PC-3 (cell line): ENCODE measurements around the gene SLC25A21. TPM values are rescaled to one million over a fixed set of nuclear protein-coding genes. Genes with fewer than 3 reads are reported as not detected.

Source experiments
- ATAC-seq: fragments of 200-7000 bp; cut with Tn5 transposase; 2 replicates; pipeline ENCODE4 v1.9.1; 2020; ENCODE audit warnings: mild to moderate bottlenecking, moderate library complexity
- BruUV-seq: library from RNA; stranded (reverse); fragments of 400-500 nt; replicated peaks from 2 replicates; lab custom pipeline; 2021; lab: Mats Ljungman, UMichigan
- CTCF ChIA-PET: fragments of 300-600 bp; sonication (Branson Sonifier 250); formaldehyde crosslinking; loops from one replicate; lab custom pipeline; 2022; ENCODE audit warnings: antibody characterized with exemption; lab: Charles Lee
- POLR2A ChIA-PET: fragments of 300-600 bp; sonication (Branson Sonifier 250); formaldehyde crosslinking; loops from one replicate; lab custom pipeline; 2022; ENCODE audit warnings: antibody characterized with exemption; ENCODE audit not compliant: unreplicated experiment; lab: Charles Lee
- DNase-seq: peaks from one replicate; pipeline ENCODE4 v3.0.0-alpha.2; 2015
- H2AFZ ChIP-seq: fragments of 300-600 bp; sonication (generic); 2 replicates; pipeline ENCODE4 v1.6.0; 2016; ENCODE audit warnings: antibody characterized with exemption, low read length
- H3F3A ChIP-seq: fragments of 300-600 bp; sonication (generic); one replicate; pipeline ENCODE4 v1.6.0; 2017; ENCODE audit warnings: antibody characterized with exemption, low read length, control low read depth, mild to moderate bottlenecking; ENCODE audit not compliant: unreplicated experiment
- H3K27ac ChIP-seq: fragments of 300-600 bp; sonication (generic); 2 replicates; pipeline ENCODE4 v1.5.1; 2016; ENCODE audit warnings: mild to moderate bottlenecking, low read length
- H3K27me3 ChIP-seq: fragments of 300-600 bp; sonication (generic); 2 replicates; pipeline ENCODE4 v1.6.1; 2016; ENCODE audit warnings: low read length, mixed read lengths
- H3K36me3 ChIP-seq: fragments of 300-600 bp; sonication (generic); 2 replicates; pipeline ENCODE4 v1.6.1; 2016; ENCODE audit warnings: low read depth, mixed run types, low read length, mixed read lengths
- H3K4me1 ChIP-seq: fragments of 300-600 bp; sonication (generic); 2 replicates; pipeline ENCODE4 v1.5.1; 2016; ENCODE audit warnings: low read length; ENCODE audit not compliant: insufficient read depth
- H3K4me2 ChIP-seq: fragments of 300-600 bp; sonication (generic); 2 replicates; pipeline ENCODE4 v1.6.0; 2016; ENCODE audit warnings: low read length
- H3K4me3 ChIP-seq: fragments of 300-600 bp; sonication (generic); 2 replicates; pipeline ENCODE4 v1.5.1; 2016; ENCODE audit warnings: mild to moderate bottlenecking, low read length, mixed read lengths
- H3K79me2 ChIP-seq: fragments of 300-600 bp; sonication (generic); 2 replicates; pipeline ENCODE4 v1.6.1; 2017; ENCODE audit warnings: low read length, mixed read lengths
- H3K9ac ChIP-seq: fragments of 300-600 bp; sonication (generic); 2 replicates; pipeline ENCODE4 v1.6.0; 2016; ENCODE audit warnings: mild to moderate bottlenecking, low read length
- H3K9me2 ChIP-seq: fragments of 300-600 bp; sonication (generic); replicated peaks from 2 replicates; pipeline ENCODE4 v1.6.1; 2016; ENCODE audit warnings: mixed run types, low read length, mixed read lengths
- H3K9me3 ChIP-seq: fragments of 300-600 bp; sonication (generic); 2 replicates; pipeline ENCODE4 v1.6.1; 2016; ENCODE audit warnings: low read length, mixed read lengths
- H4K20me1 ChIP-seq: fragments of 300-600 bp; sonication (generic); 2 replicates; pipeline ENCODE4 v1.6.1; 2016; ENCODE audit warnings: low read length, mixed read lengths
- EZH2 ChIP-seq: fragments of 300-600 bp; sonication (generic); IDR thresholded peaks from one replicate; pipeline ENCODE4 v1.6.1; 2017; ENCODE audit warnings: antibody characterized with exemption, mild to moderate bottlenecking, low read length; ENCODE audit not compliant: unreplicated experiment
- EZH2phosphoT487 ChIP-seq: fragments of 300-600 bp; sonication (generic); IDR thresholded peaks from 2 replicates; pipeline ENCODE4 v1.6.1; 2018; ENCODE audit warnings: mild to moderate bottlenecking, antibody characterized with exemption, low read length, borderline replicate concordance
- intact Hi-C: fragments of 100-400 bp; cut with micrococcal nuclease; formaldehyde crosslinking; loops from 2 replicates; pipeline ENCODE4 v1.9.0; 2023
- total RNA-seq: library from RNA; depleted of rRNA; stranded (reverse); fragments of >200 nt; gene quantifications from 2 replicates; pipeline ENCODE4 v1.2.3, GENCODE V29; 2014
- TF ChIP-seq, protein P1 (sequence below): fragments of 300-600 bp; sonication (generic); conservative IDR thresholded peaks from 2 replicates; pipeline ENCODE4 v1.5.1; 2017; ENCODE audit warnings: antibody characterized with exemption, low read depth, mild to moderate bottlenecking, low read length

SLC25A21 gene
- total RNA-seq, 1 experiment from 2014 or later: 0.87 TPM

DNA sequence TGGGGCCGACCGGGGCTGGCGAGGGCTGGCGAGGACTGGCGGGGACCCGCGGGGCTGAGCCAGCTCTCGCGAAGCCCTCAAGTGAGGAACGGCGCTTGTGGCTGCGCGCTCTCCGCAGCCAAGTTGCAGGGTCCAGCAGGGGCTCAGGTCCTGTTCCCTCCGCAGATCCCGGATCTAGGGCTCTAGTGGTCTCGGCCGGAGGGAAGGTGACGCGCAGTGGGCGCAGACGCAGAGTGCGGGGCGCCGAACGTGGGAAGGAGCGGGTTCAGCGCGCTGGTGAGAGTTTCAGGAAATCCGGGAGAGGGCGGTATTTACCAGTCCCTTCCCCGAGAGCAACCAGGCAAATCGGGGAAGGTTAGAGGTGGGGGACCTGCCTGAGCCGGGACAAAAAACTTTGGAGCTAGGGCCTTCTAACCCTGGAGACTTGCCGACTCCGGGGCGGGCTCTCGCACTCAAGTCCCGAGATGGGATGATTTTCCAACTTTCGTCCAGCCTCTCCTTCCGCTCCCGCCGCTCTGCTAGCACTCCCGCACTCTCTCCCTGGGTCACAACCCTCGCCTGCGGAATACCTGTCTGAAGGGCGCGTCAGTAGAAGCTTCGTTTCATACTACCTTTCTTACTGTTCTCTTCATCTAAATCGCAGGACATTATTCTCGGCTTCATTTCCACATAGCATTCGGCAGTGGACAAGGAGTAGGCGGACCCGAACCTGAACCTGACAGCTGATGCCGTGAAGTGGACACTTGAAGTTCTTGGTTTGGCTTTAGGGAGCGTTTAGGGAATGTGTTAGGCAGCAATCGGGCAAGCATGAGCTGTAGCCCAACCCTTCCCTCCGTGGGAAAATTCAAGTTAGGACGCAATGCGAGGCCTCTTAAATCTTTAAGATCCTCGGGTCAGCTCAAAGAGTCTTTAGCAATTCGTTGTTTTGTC is 524.3 kb downstream of the SLC25A21 start:
- intact Hi-C loops: loop anchor here (1.0 to 2.0 kb wide), 4 partner anchors 99 to 502 kb away; no protein-coding TSS in a partner anchor
- H3K36me3 ChIP-seq: no peaks in the 10 kb centered on the region
- H4K20me1 ChIP-seq: no peaks in the 10 kb centered on the region
- peaks cover 15% of the 10 kb centered on the region for H3K4me1 ChIP-seq
- no peaks in the 10 kb centered on the region for H3K79me2 ChIP-seq
- DNase-seq (peak; percentile 73), ATAC-seq (peak; percentile 93)
- TF ChIP-seq, protein P1, sequence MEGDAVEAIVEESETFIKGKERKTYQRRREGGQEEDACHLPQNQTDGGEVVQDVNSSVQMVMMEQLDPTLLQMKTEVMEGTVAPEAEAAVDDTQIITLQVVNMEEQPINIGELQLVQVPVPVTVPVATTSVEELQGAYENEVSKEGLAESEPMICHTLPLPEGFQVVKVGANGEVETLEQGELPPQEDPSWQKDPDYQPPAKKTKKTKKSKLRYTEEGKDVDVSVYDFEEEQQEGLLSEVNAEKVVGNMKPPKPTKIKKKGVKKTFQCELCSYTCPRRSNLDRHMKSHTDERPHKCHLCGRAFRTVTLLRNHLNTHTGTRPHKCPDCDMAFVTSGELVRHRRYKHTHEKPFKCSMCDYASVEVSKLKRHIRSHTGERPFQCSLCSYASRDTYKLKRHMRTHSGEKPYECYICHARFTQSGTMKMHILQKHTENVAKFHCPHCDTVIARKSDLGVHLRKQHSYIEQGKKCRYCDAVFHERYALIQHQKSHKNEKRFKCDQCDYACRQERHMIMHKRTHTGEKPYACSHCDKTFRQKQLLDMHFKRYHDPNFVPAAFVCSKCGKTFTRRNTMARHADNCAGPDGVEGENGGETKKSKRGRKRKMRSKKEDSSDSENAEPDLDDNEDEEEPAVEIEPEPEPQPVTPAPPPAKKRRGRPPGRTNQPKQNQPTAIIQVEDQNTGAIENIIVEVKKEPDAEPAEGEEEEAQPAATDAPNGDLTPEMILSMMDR: peak; percentile 86
- no peak for TF ChIP-seq EZH2
- H3K9me2 ChIP-seq: no peaks in the 10 kb centered on the region
- H3F3A ChIP-seq: no peaks in the 10 kb centered on the region
- peak overlapping the region; percentile 82 for H3K4me3 ChIP-seq
- POLR2A ChIA-PET: no interaction called here
- CTCF ChIA-PET: interaction anchor here (0.6 to 2.7 kb wide), 10 partner anchors 13 to 550 kb away, joined by 3 to 23 read pairs (median 4); partner anchors contain the start of gene PAX9
- H3K27ac ChIP-seq: no peak overlapping the region
- no TSS peak for BruUV-seq
- no peaks in the 10 kb centered on the region for H3K9me3 ChIP-seq
- H3K9ac ChIP-seq: peak overlapping the region; percentile 36
- H2AFZ ChIP-seq: peak overlapping the region; percentile 98
- no peaks in the 10 kb centered on the region for H3K27me3 ChIP-seq
- H3K4me2 ChIP-seq: peak overlapping the region; percentile 99

DNA sequence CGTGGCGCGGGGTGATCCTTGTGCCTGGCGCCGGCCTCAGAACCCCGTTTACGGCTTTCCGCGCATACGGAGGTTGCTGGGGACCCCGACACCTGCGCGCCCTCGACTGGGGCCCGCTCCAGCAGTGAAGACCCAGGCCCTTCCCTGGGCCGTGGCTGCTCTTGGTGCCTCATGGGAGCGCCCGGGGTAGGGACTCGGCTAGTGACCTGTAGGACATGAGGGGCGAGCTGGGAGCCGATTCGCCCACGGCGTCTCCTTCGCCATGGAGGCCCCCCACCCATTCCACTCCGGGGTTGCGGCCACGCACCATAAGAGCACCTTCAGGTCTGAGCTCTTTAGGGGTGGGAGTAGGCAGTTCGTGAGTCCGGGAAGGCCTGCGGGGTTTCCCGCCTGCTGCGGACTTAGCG is 525.0 kb downstream of the SLC25A21 start:
- ChIA-PET CTCF (interaction anchor here (1.8 to 2.7 kb wide), 2 partner anchors 295 to 470 kb away, joined by 18 to 23 read pairs; no protein-coding TSS in a partner anchor), POLR2A (no interaction called here)
- H3F3A ChIP-seq: no peaks in the 10 kb centered on the region
- intact Hi-C loops: no loop called here
- H3K9me3 ChIP-seq: no peaks in the 10 kb centered on the region
- no peaks in the 10 kb centered on the region for H3K36me3 ChIP-seq
- H3K4me1 ChIP-seq: peaks cover 9% of the 10 kb centered on the region
- no peaks in the 10 kb centered on the region for H3K79me2 ChIP-seq
- H2AFZ ChIP-seq: peak overlapping the region; percentile 98
- ATAC-seq (no peak), DNase-seq (no peak)
- no TSS peak for BruUV-seq
- H3K27me3 ChIP-seq: no peaks in the 10 kb centered on the region
- H3K9me2 ChIP-seq: no peaks in the 10 kb centered on the region
- no peaks in the 10 kb centered on the region for H4K20me1 ChIP-seq
- TF ChIP-seq EZH2: no peak
- TF ChIP-seq EZH2phosphoT487: no peak
- TF ChIP-seq, protein P1: no peak
- H3K4me2 ChIP-seq: peak overlapping the region; percentile 99
- H3K27ac ChIP-seq: no peak overlapping the region
- peak overlapping the region; percentile 82 for H3K4me3 ChIP-seq
- peak overlapping the region; percentile 36; the same call in 1 of the 2 replicates for H3K9ac ChIP-seq
